Vagina (tissue), 2 donors: ENCODE measurements around the gene KDM5B.

ENCODE experiments used
- CTCF ChIP-seq, 3 experiments: fragments of 450-650 bp in 2 of 3; fragments of 200-600 bp in 1 of 3; sonication (generic) in 1 of 3; IDR thresholded peaks; one replicate each; pipeline ENCODE4 v1.5.1; 2017 to 2019; ENCODE audit warnings: antibody characterized with exemption in 3 of 3, mild to moderate bottlenecking in 2 of 3, moderate library complexity in 2 of 3
- POLR2A ChIP-seq, 2 donors: fragments of 450-650 bp; IDR thresholded peaks; one replicate each; pipeline ENCODE4 v1.6.1; 2017; ENCODE audit warnings: antibody characterized with exemption in 2 of 2, mild to moderate bottlenecking in 2 of 2, moderate library complexity in 2 of 2

- TF ChIP-seq POLR2A (IDR thresholded peaks at IDR 0.05) (no peak), CTCF (IDR thresholded peaks at IDR 0.05) (no peak)
These were observed 105.0 kb downstream of the KDM5B start for GRCh38 chr1:202703191-202703590.
